T-helper 1 cell (primary cell): Measurements from ENCODE around the gene ATP11A.
A peak's percentile ranks its signal among the peaks of the same experiment; 100 is the strongest.

Experiments
- DNase-seq, 5 donors: peaks; one replicate each; pipeline ENCODE4 v3.0.0-alpha.2; 2012 to 2020

The ATP11A gene

GRCh38 chr13:112744168-112745021 is 54.6 kb downstream of the ATP11A start:
- no peak for DNase-seq

DNA sequence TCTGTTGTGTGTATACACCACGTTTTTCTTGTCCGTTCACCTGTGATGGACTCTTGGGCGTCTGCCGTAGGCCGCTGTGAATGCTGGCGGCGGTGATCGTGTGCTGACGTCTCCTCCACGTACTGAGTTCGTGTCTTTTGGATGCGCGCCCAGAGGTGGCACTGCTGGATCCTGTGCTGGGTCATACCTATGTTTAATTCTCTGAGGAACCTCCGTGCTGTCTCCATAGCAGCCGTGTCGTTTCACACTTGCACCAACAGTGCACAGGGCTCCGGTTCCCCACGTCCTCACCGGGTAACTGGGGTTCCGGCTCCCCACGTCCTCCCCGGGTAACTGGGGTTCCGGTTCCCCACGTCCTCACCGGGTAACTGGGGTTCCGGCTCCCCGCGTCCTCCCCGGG is 56.2 kb downstream of the ATP11A start:
- DNase-seq = no peak

GRCh38 chr13:112747256-112747655 is 57.4 kb downstream of the ATP11A start:
- no peak for DNase-seq

GRCh38 chr13:112748947-112749735 is 59.3 kb downstream of the ATP11A start:
- no peak for DNase-seq

- DNase-seq = no peak
These were observed 60.7 kb downstream of the ATP11A start for GRCh38 chr13:112750570-112750969.

GRCh38 chr13:112751617-112752016 is 61.8 kb downstream of the ATP11A start:
- DNase-seq = no peak

- DNase-seq = no peak
These were observed 62.4 kb downstream of the ATP11A start for GRCh38 chr13:112752211-112752610.

GRCh38 chr13:112752711-112753541 is 63.1 kb downstream of the ATP11A start:
- DNase-seq = peak in 1 of 5 donors; percentile 12

DNA sequence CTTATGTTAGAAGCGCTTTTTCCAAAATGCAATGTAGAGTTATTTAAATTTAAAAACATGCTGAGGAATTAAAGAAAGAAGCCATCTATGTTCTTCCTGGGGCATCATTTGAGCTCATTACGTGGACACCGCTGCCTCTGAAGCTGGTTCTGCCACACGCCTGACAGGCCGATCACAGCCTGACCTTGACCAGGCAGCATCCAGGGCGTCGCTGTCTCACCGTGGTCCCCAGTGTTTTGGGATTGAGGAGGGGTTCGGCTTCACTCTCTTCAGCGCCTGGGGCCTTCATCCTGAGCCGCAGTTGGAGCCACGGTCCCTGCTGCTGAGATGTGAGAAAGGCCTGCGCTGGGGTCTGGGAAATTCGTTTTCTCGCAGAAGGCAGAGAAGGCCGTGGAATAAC is 64.0 kb downstream of the ATP11A start:
- no peak for DNase-seq

GRCh38 chr13:112754281-112755025 is 64.6 kb downstream of the ATP11A start:
- no peak for DNase-seq

- no peak for DNase-seq
These were observed 65.5 kb downstream of the ATP11A start for GRCh38 chr13:112755331-112755730.

DNA sequence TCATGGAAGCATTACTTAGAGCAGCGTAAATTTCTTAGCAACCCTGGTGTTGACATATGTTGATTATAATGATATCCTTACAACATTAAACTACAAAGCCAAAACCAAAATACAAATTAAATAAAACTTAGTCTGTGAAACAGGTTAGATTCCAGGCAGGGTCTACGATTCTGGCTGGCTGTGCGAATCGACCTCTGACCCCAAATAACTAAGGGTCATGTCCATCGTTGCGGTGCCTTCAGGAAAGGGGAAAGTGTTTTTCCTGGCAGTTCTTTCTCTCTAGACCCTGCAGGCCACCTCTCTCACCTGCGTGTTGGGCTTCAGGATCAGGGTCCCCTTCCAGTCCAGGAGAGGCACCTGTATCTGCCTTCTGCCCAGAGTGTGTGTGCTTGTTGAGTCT is 66.2 kb downstream of the ATP11A start:
- no peak for DNase-seq

- DNase-seq = no peak
These were observed 66.7 kb downstream of the ATP11A start for GRCh38 chr13:112756511-112756966.

DNA sequence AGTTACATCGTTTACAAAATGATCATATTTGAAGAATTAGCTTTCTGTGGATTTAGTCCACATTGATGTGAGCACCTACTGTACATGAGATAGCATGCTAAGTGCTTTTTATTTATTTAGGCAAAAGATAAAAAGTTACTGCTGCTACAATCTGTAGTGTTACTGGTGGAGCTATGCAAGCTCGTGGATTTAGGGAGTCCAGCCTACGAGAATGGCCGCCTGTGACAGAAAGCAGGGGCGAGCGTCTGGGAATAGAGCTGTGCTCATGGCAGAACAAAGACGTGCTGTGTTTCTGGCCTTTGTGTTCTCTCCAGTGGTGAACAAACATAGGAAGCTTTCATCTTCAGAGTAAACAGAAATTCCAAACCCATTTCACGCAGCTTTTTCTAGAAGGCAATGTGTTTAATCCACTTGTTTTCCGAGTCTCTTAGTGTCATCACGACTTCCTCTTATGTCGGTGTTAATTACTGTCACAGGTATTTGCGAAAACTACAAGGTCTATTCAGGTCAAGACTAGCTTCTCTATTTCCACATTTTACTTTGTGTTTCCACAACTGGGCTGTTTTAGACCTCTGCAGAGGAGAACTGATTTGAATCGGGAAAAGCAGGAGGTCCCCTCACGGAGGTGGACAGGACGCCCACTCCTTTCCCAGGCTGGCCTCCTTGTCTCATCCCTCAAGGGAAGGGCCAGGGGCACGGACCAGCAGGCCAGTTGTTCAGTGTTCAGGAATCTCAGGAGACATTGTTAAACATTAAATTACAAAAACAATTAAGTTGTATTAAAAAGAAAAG is 67.3 kb downstream of the ATP11A start:
- DNase-seq = no peak

DNA sequence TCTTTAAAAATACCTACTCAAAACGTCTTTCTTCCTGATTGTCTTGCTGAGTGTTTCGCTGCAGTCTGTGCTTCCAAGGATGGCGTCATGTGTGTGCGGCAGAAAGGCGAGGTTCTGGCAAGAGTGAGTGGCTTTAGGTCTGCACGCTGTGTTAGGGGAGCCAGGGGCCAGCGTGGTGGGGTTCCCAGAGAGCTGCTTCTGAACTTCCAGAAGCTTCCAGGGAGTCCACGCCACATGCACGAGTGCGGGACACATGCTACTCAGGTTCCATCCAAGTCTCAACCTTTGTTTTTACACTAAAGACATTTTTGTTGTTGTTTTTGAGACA is 67.9 kb downstream of the ATP11A start:
- DNase-seq = no peak

GRCh38 chr13:112759053-112759452 is 69.2 kb downstream of the ATP11A start:
- DNase-seq = no peak

GRCh38 chr13:112759827-112760226 is 70.0 kb downstream of the ATP11A start:
- DNase-seq = no peak

DNA sequence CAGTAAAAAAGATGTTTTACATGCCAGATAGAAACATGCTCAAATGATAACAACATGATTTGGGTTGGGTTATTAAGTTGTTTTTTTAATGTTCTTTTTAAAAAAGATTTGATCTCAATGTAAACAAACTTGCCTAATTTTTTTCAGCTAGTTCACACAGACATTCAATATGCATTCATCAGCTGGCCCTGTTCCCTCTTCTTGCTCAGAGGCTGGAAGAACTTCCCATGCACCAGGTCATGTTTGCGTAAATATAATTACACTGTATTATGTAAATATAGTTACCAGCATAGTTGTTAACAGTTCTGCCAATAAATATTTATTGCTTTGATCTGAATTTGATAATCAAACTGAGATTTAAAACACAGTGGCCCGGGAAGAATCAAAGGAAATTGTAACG is 70.6 kb downstream of the ATP11A start:
- DNase-seq = no peak

- no peak for DNase-seq
These were observed 71.1 kb downstream of the ATP11A start for GRCh38 chr13:112760931-112761330.

GRCh38 chr13:112761701-112762689 is 72.2 kb downstream of the ATP11A start:
- DNase-seq = no peak
